ENCODE measurements around the gene CBY2. TPM values are rescaled to one million over a fixed set of nuclear protein-coding genes. Genes with fewer than 3 reads are reported as not detected.
"Not testable (repeated sequence)": the region's sequence is repeated elsewhere in the genome, so short reads cannot be mapped to it uniquely, and the experiment has no call there.

The CBY2 gene
- polyA plus RNA-seq, 1 experiment: not detected

- no peak overlapping the region for H3K4me3 ChIP-seq (ENCODE audit: low read depth, low read length)
- H3K9me3 ChIP-seq (ENCODE audit: control insufficient read depth, insufficient read depth, low read length): no peaks in the 10 kb centered on the region
- ChIA-PET CTCF (no interaction called here), POLR2A (no interaction called here)
- H3K27me3 ChIP-seq (ENCODE audit: control insufficient read depth, insufficient read depth, low read length): peaks cover 9% of the 10 kb centered on the region
- DNase-seq (ENCODE audit: low read depth, low spot score): no peak
- TF ChIP-seq CTCF (IDR thresholded peaks at IDR 0.05; ENCODE audit: low read depth, low read length): no peak
- H3K27ac ChIP-seq (ENCODE audit: low read depth, low read length): no peak overlapping the region
These were observed 49.8 kb downstream of the CBY2 start for GRCh38 chr13:45751885-45752284.

- no peak overlapping the region for H3K27ac ChIP-seq (ENCODE audit: low read depth, low read length)
- ChIA-PET CTCF (no interaction called here), POLR2A (no interaction called here)
- H3K27me3 ChIP-seq (ENCODE audit: control insufficient read depth, insufficient read depth, low read length): peaks cover 6% of the 10 kb centered on the region
- no peak overlapping the region for H3K4me3 ChIP-seq (ENCODE audit: low read depth, low read length)
- no peak for TF ChIP-seq CTCF (IDR thresholded peaks at IDR 0.05; ENCODE audit: low read depth, low read length)
- no peaks in the 10 kb centered on the region for H3K9me3 ChIP-seq (ENCODE audit: control insufficient read depth, insufficient read depth, low read length)
- DNase-seq (ENCODE audit: low read depth, low spot score): no peak
These were observed 50.4 kb downstream of the CBY2 start for GRCh38 chr13:45752510-45752909.

- CTCF ChIA-PET; H3K27ac ChIP-seq (ENCODE audit: low read depth, low read length); H3K9me3 ChIP-seq (ENCODE audit: control insufficient read depth, insufficient read depth, low read length); POLR2A ChIA-PET; H3K4me3 ChIP-seq (ENCODE audit: low read depth, low read length); H3K27me3 ChIP-seq (ENCODE audit: control insufficient read depth, insufficient read depth, low read length); DNase-seq (ENCODE audit: low read depth, low spot score): not testable (repeated sequence)
These were observed 54.4 kb downstream of the CBY2 start for GRCh38 chr13:45756498-45756897.

- H3K9me3 ChIP-seq (ENCODE audit: control insufficient read depth, insufficient read depth, low read length); H3K4me3 ChIP-seq (ENCODE audit: low read depth, low read length); DNase-seq (ENCODE audit: low read depth, low spot score); CTCF ChIA-PET; POLR2A ChIA-PET; H3K27me3 ChIP-seq (ENCODE audit: control insufficient read depth, insufficient read depth, low read length); H3K27ac ChIP-seq (ENCODE audit: low read depth, low read length): not testable (repeated sequence)
These were observed 55.5 kb downstream of the CBY2 start for GRCh38 chr13:45757589-45757988.

GRCh38 chr13:45763419-45763818 lies 61.3 kb downstream of the CBY2 start:
- POLR2A ChIA-PET: no interaction called here
- TF ChIP-seq CTCF (IDR thresholded peaks at IDR 0.05; ENCODE audit: low read depth, low read length): no peak
- no peak for DNase-seq (ENCODE audit: low read depth, low spot score)
- Histone ChIP-seq H3K27me3 (ENCODE audit: control insufficient read depth, insufficient read depth, low read length) (peaks cover 10% of the 10 kb centered on the region), H3K9me3 (ENCODE audit: control insufficient read depth, insufficient read depth, low read length) (no peaks in the 10 kb centered on the region), H3K27ac (ENCODE audit: low read depth, low read length) (no peak overlapping the region), H3K4me3 (ENCODE audit: low read depth, low read length) (no peak overlapping the region)
- CTCF ChIA-PET: no interaction called here

Small RNA genes lying within 50 kb of the gene (small RNA-seq; reads per million reads assigned to genes)
- gene RF00017 (ENCODE audit: insufficient read length, low read depth): not detected

Other genes with a start within 250 kb of the CBY2 start
- gene COG3, start 237.4 kb upstream of the CBY2 start, polyA plus RNA-seq (2011; rRNA removed): 28.2 and 36.3 TPM in 2 replicates
- gene ERICH6B, start 86.6 kb upstream of the CBY2 start, polyA plus RNA-seq (2011; rRNA removed): not detected in 2 replicates
- not detected in 2 replicates for gene SIAH3, start 149.4 kb downstream of the CBY2 start, polyA plus RNA-seq (2011; rRNA removed)

Measured in AG04450 (cell line).